ENCODE data around the gene ATM.
"Not testable (repeated sequence)": the region's sequence is repeated elsewhere in the genome, so short reads cannot be mapped to it uniquely, and the experiment has no call there.

GRCh38 chr11:108373505-108373904, 150.6 kb downstream of the ATM start:
- not testable (repeated sequence) for TF ChIP-seq CTCF (conservative IDR thresholded peaks at IDR 0.05; ENCODE audit: low read length); EZH2phosphoT487 (IDR thresholded peaks at IDR 0.05; ENCODE audit: borderline replicate concordance, low read depth, low read length)

Data from OCI-LY7 (cell line).